PC-9 (cell line): ENCODE data around the gene C16orf86. TPM values are rescaled to one million over a fixed set of nuclear protein-coding genes. Genes with fewer than 3 reads are reported as not detected.

Experiments
- BruUV-seq: library from RNA; stranded (reverse); fragments of 400-500 nt; replicated peaks from 2 replicates; lab custom pipeline; 2021; lab: Mats Ljungman, UMichigan
- CTCF ChIA-PET: fragments of 300-600 bp; sonication (Branson Sonifier 250); formaldehyde crosslinking; loops from one replicate; lab custom pipeline; 2022; ENCODE audit warnings: antibody characterized with exemption; lab: Charles Lee
- POLR2A ChIA-PET: fragments of 300-600 bp; sonication (Branson Sonifier 250); formaldehyde crosslinking; loops from one replicate; lab custom pipeline; 2022; ENCODE audit warnings: antibody characterized with exemption; ENCODE audit not compliant: unreplicated experiment; lab: Charles Lee
- DNase-seq, 2 experiments: peaks; one replicate each; pipeline versions ENCODE4 v3.0.0 to v3.0.0-alpha.2; 2015 to 2022; ENCODE audit warnings: mixed read lengths in 1 of 2
- H2AFZ ChIP-seq: fragments of 200-600 bp; sonication (generic); 2 replicates; pipeline ENCODE4 v1.8.1; 2017; ENCODE audit warnings: antibody characterized with exemption
- H3F3A ChIP-seq: fragments of 200-600 bp; sonication (generic); 2 replicates; pipeline ENCODE4 v1.8.1; 2017; ENCODE audit warnings: antibody characterized with exemption, mild to moderate bottlenecking, low read depth; ENCODE audit not compliant: insufficient read depth
- H3K27ac ChIP-seq: fragments of 200-600 bp; sonication (generic); 2 replicates; pipeline ENCODE4 v1.6.1; 2016; ENCODE audit warnings: mixed run types
- H3K27me3 ChIP-seq: fragments of 200-600 bp; sonication (generic); 2 replicates; pipeline ENCODE4 v1.6.1; 2016; ENCODE audit warnings: low read depth, mixed run types; ENCODE audit not compliant: insufficient read depth
- H3K36me3 ChIP-seq: fragments of 200-600 bp; sonication (generic); 2 replicates; pipeline ENCODE4 v1.6.1; 2016; ENCODE audit warnings: low read depth, mixed run types
- H3K4me1 ChIP-seq: fragments of 200-600 bp; sonication (generic); replicated peaks from 2 replicates; pipeline ENCODE4 v1.6.1; 2016; ENCODE audit warnings: mixed run types; ENCODE audit not compliant: insufficient read depth
- H3K4me2 ChIP-seq: fragments of 200-600 bp; sonication (generic); 2 replicates; pipeline ENCODE4 v1.6.1; 2017; ENCODE audit warnings: mixed run types
- H3K4me3 ChIP-seq: fragments of 200-600 bp; sonication (generic); 2 replicates; pipeline ENCODE4 v1.6.1; 2016; ENCODE audit warnings: mixed run types
- H3K79me2 ChIP-seq: fragments of 200-600 bp; sonication (generic); 2 replicates; pipeline ENCODE4 v1.6.1; 2017; ENCODE audit warnings: low read depth, mixed run types
- H3K9me2 ChIP-seq: fragments of 200-600 bp; sonication (generic); 2 replicates; pipeline ENCODE4 v1.8.1; 2017; ENCODE audit warnings: mild to moderate bottlenecking; ENCODE audit not compliant: insufficient read depth
- H3K9me3 ChIP-seq: fragments of 200-600 bp; sonication (generic); 2 replicates; pipeline ENCODE4 v1.8.1; 2016; ENCODE audit warnings: low read depth; ENCODE audit not compliant: insufficient read depth
- H4K20me1 ChIP-seq: fragments of 200-600 bp; sonication (generic); 2 replicates; pipeline ENCODE4 v1.8.1; 2017; ENCODE audit not compliant: insufficient read depth
- EZH2 ChIP-seq: fragments of 200-600 bp; sonication (generic); IDR thresholded peaks from 2 replicates; pipeline ENCODE4 v1.8.0; 2017; ENCODE audit warnings: antibody characterized with exemption, low read depth
- intact Hi-C: fragments of 100-400 bp; cut with micrococcal nuclease; formaldehyde crosslinking; loops from one replicate; pipeline ENCODE4 v1.10.0; 2022; ENCODE audit not compliant: unreplicated experiment
- total RNA-seq: library from RNA; stranded (reverse); gene quantifications from 2 replicates; pipeline ENCODE4 v1.2.3, GENCODE V29; 2021
- TF ChIP-seq, protein P1 (sequence below): fragments of 200-600 bp; sonication (generic); conservative IDR thresholded peaks from 2 replicates; pipeline ENCODE4 v1.6.1; 2017; ENCODE audit warnings: mixed run types, antibody characterized with exemption, mild to moderate bottlenecking, moderate library complexity

The C16orf86 gene
- total RNA-seq, 1 experiment from 2014 or later, result 0.46 TPM

DNA sequence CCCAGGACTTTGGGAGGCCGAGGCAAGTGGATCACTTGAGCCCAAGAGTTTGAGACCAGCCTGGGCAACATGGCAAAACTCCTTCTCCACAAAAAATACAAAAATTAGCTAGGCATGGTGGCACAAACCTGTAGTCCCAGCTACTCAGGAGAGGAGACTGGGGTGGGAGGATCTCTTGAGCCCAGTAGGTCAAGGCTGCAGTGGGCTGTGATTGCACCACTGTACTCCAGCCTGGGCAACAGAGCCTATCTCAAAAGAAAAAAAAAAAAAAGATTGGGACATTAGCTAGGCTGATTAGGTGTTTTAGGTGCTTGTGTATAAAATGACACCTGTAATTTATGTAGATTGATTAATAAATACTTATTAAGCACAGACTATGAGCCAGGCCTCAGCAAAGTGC is 42.4 kb downstream of the C16orf86 start:
- TF ChIP-seq EZH2, result no peak
- TF ChIP-seq, protein P1, sequence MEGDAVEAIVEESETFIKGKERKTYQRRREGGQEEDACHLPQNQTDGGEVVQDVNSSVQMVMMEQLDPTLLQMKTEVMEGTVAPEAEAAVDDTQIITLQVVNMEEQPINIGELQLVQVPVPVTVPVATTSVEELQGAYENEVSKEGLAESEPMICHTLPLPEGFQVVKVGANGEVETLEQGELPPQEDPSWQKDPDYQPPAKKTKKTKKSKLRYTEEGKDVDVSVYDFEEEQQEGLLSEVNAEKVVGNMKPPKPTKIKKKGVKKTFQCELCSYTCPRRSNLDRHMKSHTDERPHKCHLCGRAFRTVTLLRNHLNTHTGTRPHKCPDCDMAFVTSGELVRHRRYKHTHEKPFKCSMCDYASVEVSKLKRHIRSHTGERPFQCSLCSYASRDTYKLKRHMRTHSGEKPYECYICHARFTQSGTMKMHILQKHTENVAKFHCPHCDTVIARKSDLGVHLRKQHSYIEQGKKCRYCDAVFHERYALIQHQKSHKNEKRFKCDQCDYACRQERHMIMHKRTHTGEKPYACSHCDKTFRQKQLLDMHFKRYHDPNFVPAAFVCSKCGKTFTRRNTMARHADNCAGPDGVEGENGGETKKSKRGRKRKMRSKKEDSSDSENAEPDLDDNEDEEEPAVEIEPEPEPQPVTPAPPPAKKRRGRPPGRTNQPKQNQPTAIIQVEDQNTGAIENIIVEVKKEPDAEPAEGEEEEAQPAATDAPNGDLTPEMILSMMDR, result no peak
- Histone ChIP-seq H4K20me1 (0 out of 2 replicates have a peak, but pooled peaks cover 6% of the 10 kb centered on the region), H3K9me2 (no peaks in the 10 kb centered on the region), H3K36me3 (no peaks in the 10 kb centered on the region), H2AFZ (no peak overlapping the region), H3K27ac (no peak overlapping the region), H3K9me3 (no peaks in the 10 kb centered on the region), H3F3A (0 out of 2 replicates have a peak, but pooled peaks cover 7% of the 10 kb centered on the region), H3K4me2 (no peak overlapping the region), H3K4me3 (no peak overlapping the region), H3K79me2 (peaks cover 32% of the 10 kb centered on the region), H3K4me1 (no peaks in the 10 kb centered on the region), H3K27me3 (no peaks in the 10 kb centered on the region)
- no peak for DNase-seq
- POLR2A ChIA-PET, result no interaction called here
- CTCF ChIA-PET, result no interaction called here
- no TSS peak for BruUV-seq
- intact Hi-C loops, result no loop called here

DNA sequence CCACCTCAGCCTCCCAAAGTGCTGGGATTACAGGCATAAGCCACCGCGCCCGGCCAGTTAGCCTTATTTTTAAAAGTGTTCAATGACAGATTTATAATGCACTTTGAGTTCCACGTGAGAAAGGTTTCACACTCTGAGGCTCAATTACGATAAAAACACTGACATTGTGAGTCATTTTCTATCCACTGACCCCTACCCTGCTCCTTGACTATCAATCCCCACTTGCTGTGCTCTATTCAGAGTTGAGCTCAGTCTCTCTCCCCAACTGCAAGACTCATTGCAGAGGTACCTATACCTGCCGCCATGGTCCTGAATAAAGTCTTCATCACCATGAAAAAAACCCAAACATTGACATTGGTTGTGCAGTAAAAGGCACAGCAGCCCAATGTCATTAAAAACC is 44.0 kb downstream of the C16orf86 start:
- H3K27me3 ChIP-seq, result no peaks in the 10 kb centered on the region
- H3K27ac ChIP-seq, result no peak overlapping the region
- H3K4me1 ChIP-seq, result no peaks in the 10 kb centered on the region
- TF ChIP-seq, protein P1, result no peak
- no peak for TF ChIP-seq EZH2
- H3K9me3 ChIP-seq, result no peaks in the 10 kb centered on the region
- no peaks in the 10 kb centered on the region for H3K36me3 ChIP-seq
- H3K4me3 ChIP-seq, result no peak overlapping the region
- H3K4me2 ChIP-seq, result no peak overlapping the region
- CTCF ChIA-PET, result no interaction called here
- no TSS peak for BruUV-seq
- intact Hi-C loops, result no loop called here
- DNase-seq, result no peak
- POLR2A ChIA-PET, result no interaction called here
- 0 out of 2 replicates have a peak, but pooled peaks cover 7% of the 10 kb centered on the region for H4K20me1 ChIP-seq
- no peaks in the 10 kb centered on the region for H3K9me2 ChIP-seq
- no peaks in the 10 kb centered on the region for H3F3A ChIP-seq
- H3K79me2 ChIP-seq, result peaks cover 39% of the 10 kb centered on the region
- no peak overlapping the region for H2AFZ ChIP-seq

DNA sequence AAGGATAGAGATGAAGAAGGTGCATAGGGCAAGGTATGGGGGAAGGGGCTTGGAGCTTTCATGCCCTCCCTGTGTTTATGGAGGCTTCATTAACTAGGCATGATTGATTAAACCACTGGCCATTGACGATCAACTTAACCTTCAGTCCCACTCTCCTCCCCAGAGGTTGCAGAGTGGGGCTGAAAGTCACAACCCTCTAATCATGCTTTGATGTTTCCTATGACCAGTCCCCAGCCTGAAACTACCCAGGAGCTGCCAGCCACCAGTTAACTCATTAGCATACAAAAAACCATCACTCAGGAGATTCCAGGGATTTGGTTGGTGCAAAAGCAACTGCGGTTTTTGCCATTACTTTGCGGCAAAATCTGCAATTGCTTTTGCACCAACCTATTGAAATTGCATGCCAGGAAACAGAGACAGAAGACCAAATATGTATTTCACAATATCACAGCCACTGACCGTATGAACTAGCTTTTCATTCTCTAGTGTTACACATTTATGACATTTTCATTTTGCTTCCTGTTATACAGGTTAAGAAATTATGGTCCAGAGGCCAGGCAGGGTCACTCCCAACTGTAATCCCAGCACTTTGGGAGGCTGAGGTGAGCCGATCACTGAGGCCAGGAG is 47.1 kb downstream of the C16orf86 start:
- Histone ChIP-seq H2AFZ (no peak overlapping the region), H3K9me2 (no peaks in the 10 kb centered on the region), H3K79me2 (peaks cover 66% of the 10 kb centered on the region), H3K4me3 (no peak overlapping the region), H3K9me3 (no peaks in the 10 kb centered on the region), H3K27me3 (no peaks in the 10 kb centered on the region), H4K20me1 (peaks cover 11% of the 10 kb centered on the region; the same call in 1 of the 2 replicates), H3K36me3 (no peaks in the 10 kb centered on the region), H3K4me1 (peaks cover 11% of the 10 kb centered on the region), H3K27ac (no peak overlapping the region), H3F3A (no peaks in the 10 kb centered on the region), H3K4me2 (no peak overlapping the region)
- DNase-seq, result no peak
- ChIA-PET CTCF (interaction anchor here (0.6 kb wide), 1 partner anchor 192 kb away, joined by 4 read pairs; no protein-coding TSS in a partner anchor), POLR2A (interaction anchor here (0.6 kb wide), 1 partner anchor 33 kb away, joined by 4 read pairs; no protein-coding TSS in a partner anchor)
- BruUV-seq, result no TSS peak
- intact Hi-C loops, result no loop called here
- TF ChIP-seq EZH2, result no peak
- TF ChIP-seq, protein P1, result no peak
